Heart left ventricle (tissue), 13 donors: ENCODE results near the gene TMEM242.

Experiments
- CTCF ChIP-seq, 12 donors: fragments of 200-600 bp; sonication (generic) in 4 of 12; IDR thresholded peaks; one replicate each; pipeline versions ENCODE4 v1.5.0 to v1.8.0; 2018 to 2022; ENCODE audit warnings: antibody characterized with exemption in 12 of 12, mild to moderate bottlenecking in 5 of 12
- POLR2A ChIP-seq, 2 donors: fragments of 450-650 bp; IDR thresholded peaks; one replicate each; pipeline ENCODE4 v1.6.1; 2017; ENCODE audit warnings: antibody characterized with exemption in 2 of 2, mild to moderate bottlenecking in 2 of 2, moderate library complexity in 2 of 2
- donor health status: ischemic (EF 13 %, LVEDD 7.1; RV severe dilation, severe dysfunction).
- donor health status: DM: no; HTN: yes; CAD: no.
- donor health status: DM: no; HTN: no; CAD: no.
- donor health status: ischemic (EF 25% LVEDD 6.9; RV normal size, moderate dysfunction).
- donor health status: ischemic (EF 25% LVEDD 5.7; RV mildly dilated, moderate dysfunction).
- donor health status: ischemic (EF 35%, LVEDD 5.7; RV mildly dilated, moderate dysfunction).
- donor health status: nonischemic (EF 11% LVEDD 7.7; RV severe dilation, severe dysfunction).
- donor health status: DM: yes; HTN: yes; CAD: no.
- donor health status: PGD.
- donor health status: ischemic (EF 29% LVEDD 5.4; RV normal size, mild dysfunction).
- donor health status: nonischemic (EF 23%, LVEDD 6.1; RV moderate dilation, normal function).

- no peak for TF ChIP-seq POLR2A (IDR thresholded peaks at IDR 0.05)
- TF ChIP-seq CTCF (IDR thresholded peaks at IDR 0.05) = no peak
Observed at GRCh38 chr6:157290797-157291196, 32.5 kb downstream of the TMEM242 start.
